ENCODE measurements around the gene NOL4L.

Gene NOL4L

DNA sequence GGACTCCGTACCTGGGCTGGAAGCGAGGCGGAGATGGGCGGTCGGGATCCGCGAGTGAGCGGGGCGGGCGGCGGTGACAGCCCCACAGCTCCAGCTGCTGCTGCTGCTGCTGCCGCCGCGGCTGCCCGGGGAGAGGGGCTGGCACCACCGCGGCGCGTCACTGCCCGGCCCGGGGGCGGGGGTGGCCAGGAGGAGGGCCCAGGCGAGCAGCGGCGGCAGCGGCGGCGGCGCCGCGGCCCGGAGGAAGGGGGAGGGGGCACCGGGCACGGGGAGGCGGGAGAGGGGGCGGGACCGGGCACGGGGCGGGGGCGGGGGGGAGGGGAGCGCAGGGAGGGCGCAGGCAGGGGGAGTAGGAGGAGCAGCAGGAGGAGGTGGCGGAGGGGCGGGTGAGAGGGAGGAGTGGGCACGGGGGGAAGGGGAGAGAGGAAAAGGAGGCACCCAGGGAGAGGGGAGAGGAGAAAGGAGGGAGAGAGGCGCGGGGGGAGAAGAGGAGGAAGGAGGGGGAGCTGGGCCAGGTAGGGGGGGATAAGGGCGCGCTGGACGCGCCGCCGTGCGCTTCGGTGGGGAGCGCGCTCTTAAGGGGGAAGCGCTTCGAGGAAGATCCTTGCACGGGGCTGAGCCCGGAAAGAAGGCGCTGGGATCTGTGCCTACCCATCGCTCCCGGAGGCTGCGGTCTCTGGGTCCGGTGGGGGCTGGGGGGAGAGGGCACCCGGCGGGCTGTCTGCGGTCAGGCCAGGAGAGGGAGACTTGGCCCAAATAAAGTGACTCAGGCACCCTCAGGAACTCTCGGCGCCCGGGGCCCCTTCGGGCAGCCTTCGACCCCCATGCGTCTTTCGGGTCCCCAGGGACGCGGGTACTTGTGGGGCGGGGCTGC, 101.5 kb downstream of the NOL4L start:
- H3K79me2 ChIP-seq (ENCODE audit: control insufficient read depth, insufficient read depth, low read length, poor library complexity) = peaks cover 35% of the 10 kb centered on the region
- peak overlapping the region; percentile 98 for H3K4me2 ChIP-seq (ENCODE audit: low read length)
- peak overlapping the region; percentile 95 for H3K27ac ChIP-seq (ENCODE audit: low read depth, low read length)
- peak overlapping the region; percentile 83 for H2AFZ ChIP-seq (ENCODE audit: insufficient read depth, low read length, poor library complexity)
- H3K36me3 ChIP-seq (ENCODE audit: control insufficient read depth in 1 of 2, insufficient read depth in 2 of 2, low read length in 2 of 2) = peaks cover 14 to 15% of the 10 kb centered on the region in 2 experiments
- peaks cover 5% of the 10 kb centered on the region for H3K9me3 ChIP-seq (ENCODE audit: insufficient read depth, low read depth, low read length)
- peak; percentile 42 to 58 for DNase-seq
- no peaks in the 10 kb centered on the region for H3K27me3 ChIP-seq (ENCODE audit: insufficient read depth, low read length)
- H3K23ac ChIP-seq (ENCODE audit: low read length) = no peak overlapping the region
- H4K8ac ChIP-seq (ENCODE audit: low read depth, low read length) = peak overlapping the region; percentile 84
- H3K79me1 ChIP-seq (ENCODE audit: low read length) = peaks cover 19% of the 10 kb centered on the region
- H2AK5ac ChIP-seq (ENCODE audit: low read length) = peak overlapping the region; percentile 45
- peak overlapping the region; percentile 100 for H4K91ac ChIP-seq (ENCODE audit: low read depth, low read length)
- H3K4me3 ChIP-seq (ENCODE audit: low read depth, low read length) = peak overlapping the region; percentile 88
- peak overlapping the region; percentile 78 for H2BK12ac ChIP-seq (ENCODE audit: low read length)
- H3K18ac ChIP-seq (ENCODE audit: low read length) = peak overlapping the region; percentile 93
- peak overlapping the region; percentile 96 for H3K14ac ChIP-seq (ENCODE audit: low read length)
- peaks cover 13 to 27% of the 10 kb centered on the region in 2 experiments for H3K4me1 ChIP-seq (ENCODE audit: control insufficient read depth in 1 of 2, insufficient read depth in 2 of 2, low read length in 2 of 2)
- H3K4ac ChIP-seq (ENCODE audit: low read depth, low read length) = peak overlapping the region; percentile 88
- peak overlapping the region; percentile 88 for H4K12ac ChIP-seq (ENCODE audit: low read depth, low read length)
- H2BK5ac ChIP-seq (ENCODE audit: low read depth, low read length, poor library complexity) = peak overlapping the region; percentile 97
- WGBS (ENCODE audit: extremely low coverage, insufficient coverage, insufficient read length) = no CpG with 5 or more reads among the region's 79 CpGs
- peak overlapping the region; percentile 97 for H2BK120ac ChIP-seq (ENCODE audit: insufficient read depth, low read length, poor library complexity)
- H3K9ac ChIP-seq (ENCODE audit: low read length) = peak overlapping the region; percentile 49

- Histone ChIP-seq H4K91ac (ENCODE audit: low read depth, low read length) (peak overlapping the region; percentile 84), H2BK120ac (ENCODE audit: insufficient read depth, low read length, poor library complexity) (peak overlapping the region; percentile 74), H3K79me2 (ENCODE audit: control insufficient read depth, insufficient read depth, low read length, poor library complexity) (peaks cover 44% of the 10 kb centered on the region), H2BK12ac (ENCODE audit: low read length) (peak overlapping the region; percentile 48), H3K18ac (ENCODE audit: low read length) (peak overlapping the region; percentile 84), H3K36me3 (ENCODE audit: control insufficient read depth in 1 of 2, insufficient read depth in 2 of 2, low read length in 2 of 2) (peaks cover 14 to 15% of the 10 kb centered on the region in 2 experiments), H2AK5ac (ENCODE audit: low read length) (peak overlapping the region; percentile 66), H3K9me3 (ENCODE audit: insufficient read depth, low read depth, low read length) (peaks cover 3% of the 10 kb centered on the region), H3K4ac (ENCODE audit: low read depth, low read length) (peak overlapping the region; percentile 68), H3K4me2 (ENCODE audit: low read length) (peak overlapping the region; percentile 90), H2AFZ (ENCODE audit: insufficient read depth, low read length, poor library complexity) (peak overlapping the region; percentile 61), H3K23ac (ENCODE audit: low read length) (no peak overlapping the region), H4K12ac (ENCODE audit: low read depth, low read length) (peak overlapping the region; percentile 52), H3K14ac (ENCODE audit: low read length) (peak overlapping the region; percentile 85), H3K79me1 (ENCODE audit: low read length) (peaks cover 19% of the 10 kb centered on the region), H3K4me1 (ENCODE audit: control insufficient read depth in 1 of 2, insufficient read depth in 2 of 2, low read length in 2 of 2) (peaks cover 13 to 30% of the 10 kb centered on the region in 2 experiments), H4K8ac (ENCODE audit: low read depth, low read length) (peak overlapping the region; percentile 76), H3K4me3 (ENCODE audit: low read depth, low read length) (peak overlapping the region; percentile 88), H2BK5ac (ENCODE audit: low read depth, low read length, poor library complexity) (peak overlapping the region; percentile 72), H3K9ac (ENCODE audit: low read length) (peak overlapping the region; percentile 85), H3K27ac (ENCODE audit: low read depth, low read length) (peak overlapping the region; percentile 89), H3K27me3 (ENCODE audit: insufficient read depth, low read length) (no peaks in the 10 kb centered on the region)
- WGBS (ENCODE audit: extremely low coverage, insufficient coverage, insufficient read length) = no CpG with 5 or more reads among the region's 82 CpGs
- peak in 1 of 2 donors; percentile 34 for DNase-seq
Measured at GRCh38 chr20:32482442-32483261, 102.5 kb downstream of the NOL4L start.

DNA sequence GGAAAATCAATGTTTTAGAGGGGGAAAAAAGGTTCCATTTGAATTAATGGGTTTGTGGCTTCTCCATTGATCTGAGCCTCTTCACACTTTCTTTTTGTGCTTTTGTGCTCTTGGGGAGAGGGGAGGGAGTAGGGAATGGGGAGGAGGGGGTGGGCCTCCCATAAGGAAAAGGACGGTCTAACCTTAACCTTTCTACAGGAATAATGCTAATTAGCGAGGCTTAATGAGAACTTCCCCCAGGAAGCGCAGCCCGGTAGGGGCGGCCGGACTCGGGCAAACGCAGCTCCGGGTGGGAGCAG, 103.0 kb downstream of the NOL4L start:
- H3K9ac ChIP-seq (ENCODE audit: low read length) = peak overlapping the region; percentile 85
- WGBS (ENCODE audit: extremely low coverage, insufficient coverage, insufficient read length) = no CpG with 5 or more reads among the region's 9 CpGs
- H4K8ac ChIP-seq (ENCODE audit: low read depth, low read length) = peak overlapping the region; percentile 76
- H2BK12ac ChIP-seq (ENCODE audit: low read length) = no peak overlapping the region
- H4K12ac ChIP-seq (ENCODE audit: low read depth, low read length) = peak overlapping the region; percentile 52
- H3K23ac ChIP-seq (ENCODE audit: low read length) = no peak overlapping the region
- H4K91ac ChIP-seq (ENCODE audit: low read depth, low read length) = peak overlapping the region; percentile 84
- H3K79me2 ChIP-seq (ENCODE audit: control insufficient read depth, insufficient read depth, low read length, poor library complexity) = peaks cover 47% of the 10 kb centered on the region
- H2BK5ac ChIP-seq (ENCODE audit: low read depth, low read length, poor library complexity) = peak overlapping the region; percentile 72
- DNase-seq = no peak
- peaks cover 17 to 36% of the 10 kb centered on the region in 2 experiments for H3K4me1 ChIP-seq (ENCODE audit: control insufficient read depth in 1 of 2, insufficient read depth in 2 of 2, low read length in 2 of 2)
- H3K79me1 ChIP-seq (ENCODE audit: low read length) = peaks cover 19% of the 10 kb centered on the region
- no peak overlapping the region for H2AK5ac ChIP-seq (ENCODE audit: low read length)
- peak overlapping the region; percentile 88 for H3K4me3 ChIP-seq (ENCODE audit: low read depth, low read length)
- H3K18ac ChIP-seq (ENCODE audit: low read length) = peak overlapping the region; percentile 84
- H3K27ac ChIP-seq (ENCODE audit: low read depth, low read length) = peak overlapping the region; percentile 68
- H3K36me3 ChIP-seq (ENCODE audit: control insufficient read depth in 1 of 2, insufficient read depth in 2 of 2, low read length in 2 of 2) = peaks cover 14 to 15% of the 10 kb centered on the region in 2 experiments
- peaks cover 3% of the 10 kb centered on the region for H3K9me3 ChIP-seq (ENCODE audit: insufficient read depth, low read depth, low read length)
- no peak overlapping the region for H2AFZ ChIP-seq (ENCODE audit: insufficient read depth, low read length, poor library complexity)
- peak overlapping the region; percentile 68 for H3K4ac ChIP-seq (ENCODE audit: low read depth, low read length)
- no peaks in the 10 kb centered on the region for H3K27me3 ChIP-seq (ENCODE audit: insufficient read depth, low read length)
- H3K14ac ChIP-seq (ENCODE audit: low read length) = peak overlapping the region; percentile 85
- H2BK120ac ChIP-seq (ENCODE audit: insufficient read depth, low read length, poor library complexity) = no peak overlapping the region
- H3K4me2 ChIP-seq (ENCODE audit: low read length) = peak overlapping the region; percentile 90

- Histone ChIP-seq H2AFZ (ENCODE audit: insufficient read depth, low read length, poor library complexity) (no peak overlapping the region), H3K4me1 (ENCODE audit: control insufficient read depth in 1 of 2, insufficient read depth in 2 of 2, low read length in 2 of 2) (peaks cover 22 to 40% of the 10 kb centered on the region in 2 experiments)
Measured at GRCh38 chr20:32481311-32482142, 103.6 kb downstream of the NOL4L start.

More at GRCh38 chr20:32481311-32482142, 103.6 kb downstream of the NOL4L start:
- peak overlapping the region; percentile 4 for H3K27ac ChIP-seq (ENCODE audit: low read depth, low read length)
- H3K4me2 ChIP-seq (ENCODE audit: low read length) = peak overlapping the region; percentile 90
- H3K27me3 ChIP-seq (ENCODE audit: insufficient read depth, low read length) = no peaks in the 10 kb centered on the region
- DNase-seq = no peak
- no peak overlapping the region for H4K12ac ChIP-seq (ENCODE audit: low read depth, low read length)
- H3K9ac ChIP-seq (ENCODE audit: low read length) = no peak overlapping the region
- no peak overlapping the region for H4K8ac ChIP-seq (ENCODE audit: low read depth, low read length)
- H2BK5ac ChIP-seq (ENCODE audit: low read depth, low read length, poor library complexity) = peak overlapping the region; percentile 18
- H3K23ac ChIP-seq (ENCODE audit: low read length) = no peak overlapping the region
- peaks cover 14 to 15% of the 10 kb centered on the region in 2 experiments for H3K36me3 ChIP-seq (ENCODE audit: control insufficient read depth in 1 of 2, insufficient read depth in 2 of 2, low read length in 2 of 2)
- H3K79me2 ChIP-seq (ENCODE audit: control insufficient read depth, insufficient read depth, low read length, poor library complexity) = peaks cover 51% of the 10 kb centered on the region
- H3K4me3 ChIP-seq (ENCODE audit: low read depth, low read length) = no peak overlapping the region
- H2BK120ac ChIP-seq (ENCODE audit: insufficient read depth, low read length, poor library complexity) = no peak overlapping the region
- H4K91ac ChIP-seq (ENCODE audit: low read depth, low read length) = no peak overlapping the region
- peaks cover 3% of the 10 kb centered on the region for H3K9me3 ChIP-seq (ENCODE audit: insufficient read depth, low read depth, low read length)
- no peak overlapping the region for H2BK12ac ChIP-seq (ENCODE audit: low read length)
- peaks cover 19% of the 10 kb centered on the region for H3K79me1 ChIP-seq (ENCODE audit: low read length)
- H3K14ac ChIP-seq (ENCODE audit: low read length) = no peak overlapping the region
- no CpG with 5 or more reads among the region's 13 CpGs for WGBS (ENCODE audit: extremely low coverage, insufficient coverage, insufficient read length)
- no peak overlapping the region for H3K18ac ChIP-seq (ENCODE audit: low read length)
- peak overlapping the region; percentile 57 for H3K4ac ChIP-seq (ENCODE audit: low read depth, low read length)
- H2AK5ac ChIP-seq (ENCODE audit: low read length) = no peak overlapping the region
